GM18502 (cell line): ENCODE results near the gene MORN1.
"Not testable (repeated sequence)": the region's sequence is repeated elsewhere in the genome, so short reads cannot be mapped to it uniquely, and the experiment has no call there.

Experiments
- ATAC-seq: cut with Tn5 transposase; IDR thresholded peaks from one replicate; pipeline ENCODE4 v1.9.1; 2021; ENCODE audit warnings: mild to moderate bottlenecking; ENCODE audit not compliant: unreplicated experiment, poor library complexity

Gene MORN1

GRCh38 chr1:2299131-2299627 is 92.2 kb downstream of the MORN1 start:
- no peak for ATAC-seq

DNA sequence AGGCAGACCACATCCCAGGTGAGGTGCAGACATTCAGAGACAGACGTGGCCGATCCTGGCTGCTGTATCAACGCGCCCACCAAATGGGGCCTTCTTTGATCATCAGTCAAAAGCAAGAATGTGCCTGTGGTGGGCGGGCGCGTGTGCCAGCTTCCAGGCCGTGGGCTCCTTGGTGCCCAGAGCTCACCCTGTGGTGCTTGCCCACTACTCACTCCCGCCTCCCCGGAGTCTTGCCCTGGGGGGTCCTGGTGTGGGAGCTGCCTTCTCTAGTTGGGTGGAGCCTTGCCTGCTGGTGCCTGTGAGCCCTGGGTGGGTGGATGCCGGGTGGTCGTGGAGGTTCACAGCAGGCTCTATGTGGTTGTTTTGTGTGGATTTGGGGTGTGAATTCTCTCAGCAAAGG is 92.7 kb downstream of the MORN1 start:
- no peak for ATAC-seq

DNA sequence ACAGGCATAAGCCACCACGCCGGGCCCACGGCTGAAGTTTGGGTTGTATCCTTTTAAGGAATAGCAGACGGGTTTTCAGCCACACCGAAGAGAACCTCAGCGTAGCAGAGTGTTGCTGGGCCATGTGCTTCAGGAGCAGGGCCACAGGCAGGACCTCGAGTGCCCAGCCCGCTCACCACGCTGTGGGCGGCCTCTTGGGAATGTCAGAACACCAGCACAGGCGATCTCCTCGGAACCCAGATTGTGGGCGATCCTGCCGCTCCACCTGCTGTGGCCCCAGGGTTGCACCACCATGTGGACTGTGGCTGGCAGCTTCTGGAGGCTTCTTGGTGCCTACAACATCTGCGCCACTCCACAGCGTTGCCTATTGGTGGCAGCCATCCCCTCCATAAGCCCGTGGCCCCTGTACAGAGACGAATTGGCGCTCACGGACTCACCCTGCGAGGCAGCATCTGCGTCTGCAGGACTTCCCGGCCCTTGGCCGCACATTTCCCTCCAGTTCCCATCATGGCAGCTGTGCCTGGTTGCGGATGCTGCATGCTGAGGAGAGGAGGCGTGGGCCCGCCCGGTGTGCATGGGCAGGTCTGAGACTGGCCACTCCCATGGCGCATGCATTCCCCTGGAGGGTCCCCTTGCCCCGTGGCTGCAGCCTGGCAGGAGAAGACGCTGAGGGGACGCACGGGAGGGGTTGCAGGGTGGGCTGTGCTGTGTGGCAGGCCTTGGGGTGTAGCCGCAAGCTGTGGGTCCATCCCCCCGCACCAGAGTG is 93.9 kb downstream of the MORN1 start:
- no peak for ATAC-seq

DNA sequence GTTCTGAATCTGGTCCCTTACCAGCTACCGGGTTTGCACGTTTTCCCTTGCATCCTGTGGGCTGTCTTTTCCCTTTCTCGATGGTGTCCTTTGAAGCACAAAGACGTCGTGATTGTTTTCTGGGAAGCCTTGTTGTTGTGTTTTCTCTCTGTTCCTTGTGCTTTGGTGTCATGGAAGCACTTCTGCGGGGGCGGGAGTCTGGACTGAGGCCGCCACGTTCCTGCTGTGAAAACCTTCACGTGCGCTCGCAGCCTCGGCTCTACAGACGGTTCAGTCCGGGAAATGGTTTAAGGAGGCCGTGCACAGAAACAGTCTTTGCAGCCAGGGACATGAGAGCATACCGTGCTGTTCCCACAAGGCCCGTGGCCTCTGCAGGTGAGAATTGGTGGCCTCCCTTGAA is 94.7 kb downstream of the MORN1 start:
- ATAC-seq = no peak

- not testable (repeated sequence) for ATAC-seq
Observed at GRCh38 chr1:2296211-2296610, 95.1 kb downstream of the MORN1 start.

DNA sequence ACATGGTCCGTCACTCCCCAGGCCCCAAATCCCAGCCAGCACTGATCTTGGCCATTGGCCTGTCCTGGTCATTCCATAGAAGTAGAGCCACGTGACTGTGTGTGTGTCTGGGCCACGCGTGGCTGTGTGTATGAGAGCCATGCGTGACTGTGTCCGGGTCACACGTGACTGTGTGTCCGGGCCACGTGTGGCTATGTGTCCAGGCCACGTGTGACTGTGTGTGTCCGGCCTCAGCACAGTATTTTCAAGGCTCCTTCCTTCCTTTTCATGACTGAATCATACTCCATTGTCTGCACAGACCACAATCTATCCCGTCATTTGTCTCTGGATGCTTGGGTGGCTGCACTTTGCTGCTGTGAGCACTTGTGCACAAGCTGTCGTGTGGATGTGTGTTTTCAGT is 95.8 kb downstream of the MORN1 start:
- no peak for ATAC-seq

DNA sequence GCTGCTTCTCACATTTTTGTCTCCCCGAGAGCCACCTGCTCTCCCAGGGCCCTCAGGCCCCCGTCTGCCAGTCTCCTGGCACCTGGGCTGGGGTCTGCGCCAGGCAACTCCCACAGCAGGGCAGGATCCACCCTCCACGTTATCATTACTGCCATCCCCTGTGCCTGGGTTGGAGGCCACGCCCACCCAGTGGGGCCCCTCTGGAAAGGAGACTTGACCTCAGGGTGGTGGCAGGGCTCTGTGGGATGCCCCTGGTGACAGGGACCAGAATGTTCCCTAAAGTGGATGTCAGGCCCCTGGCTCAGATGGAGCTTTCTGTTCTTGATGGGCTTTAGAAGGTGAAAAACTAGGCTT is 96.7 kb downstream of the MORN1 start:
- no peak for ATAC-seq

GRCh38 chr1:2294033-2294724 is 97.2 kb downstream of the MORN1 start:
- ATAC-seq = no peak

DNA sequence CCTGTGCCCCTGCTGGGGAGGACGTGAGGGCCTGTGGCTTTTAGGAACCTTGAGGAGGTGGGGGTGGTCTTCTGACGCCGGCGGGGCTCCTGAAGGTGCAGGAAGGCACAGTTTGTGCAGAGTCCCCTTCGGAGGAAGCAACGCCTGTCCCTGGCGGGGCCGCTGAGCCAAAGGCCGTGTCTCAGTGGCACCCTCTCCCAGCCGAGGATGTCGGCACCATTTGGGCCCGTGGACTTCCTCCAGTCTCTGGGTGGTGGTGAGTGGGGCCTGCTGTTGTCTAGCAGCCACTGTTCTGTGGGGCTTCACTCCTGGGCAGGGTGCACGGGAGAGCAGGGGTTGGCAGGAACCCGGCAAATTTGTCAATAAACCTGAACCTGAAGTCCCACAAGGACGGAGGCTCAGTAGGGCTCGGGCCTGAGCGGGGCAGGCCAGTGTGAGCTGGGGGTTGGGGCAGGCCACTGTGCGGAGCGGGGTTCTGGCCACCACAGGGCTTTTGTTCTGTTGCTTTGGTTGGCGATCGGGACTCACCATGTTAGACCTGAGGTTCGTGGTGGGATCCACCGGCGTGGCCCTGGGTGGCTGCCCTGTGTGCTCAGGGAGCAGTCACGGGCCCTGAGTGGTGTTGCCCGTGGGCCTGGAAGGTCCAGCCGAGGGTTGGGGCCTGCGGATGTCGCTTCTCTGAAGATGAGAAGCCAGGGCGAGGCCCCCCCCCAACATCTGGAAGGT is 98.5 kb downstream of the MORN1 start:
- ATAC-seq = no peak

DNA sequence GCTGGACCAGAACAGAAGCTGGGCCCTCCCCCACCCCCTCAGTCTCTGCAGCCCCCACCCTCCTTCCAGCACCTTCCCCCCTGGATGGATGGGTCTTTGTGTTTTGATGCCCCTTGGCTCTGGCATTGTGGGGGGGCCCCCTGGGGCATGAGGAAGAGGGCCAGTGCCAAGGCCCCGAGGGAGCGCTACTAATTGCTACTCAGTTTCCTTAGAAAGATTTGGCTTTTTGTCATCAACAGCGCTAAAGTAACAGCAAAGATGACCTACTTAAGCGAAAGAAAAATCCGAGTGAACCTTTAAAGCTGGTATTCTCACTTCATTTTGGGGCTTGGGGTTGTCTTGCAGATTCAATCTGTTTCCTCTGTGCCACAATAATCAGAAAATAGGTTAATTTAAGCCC is 99.8 kb downstream of the MORN1 start:
- ATAC-seq = no peak

- peak; percentile 72 for ATAC-seq
Observed at GRCh38 chr1:2290595-2291510, 100.5 kb downstream of the MORN1 start.

DNA sequence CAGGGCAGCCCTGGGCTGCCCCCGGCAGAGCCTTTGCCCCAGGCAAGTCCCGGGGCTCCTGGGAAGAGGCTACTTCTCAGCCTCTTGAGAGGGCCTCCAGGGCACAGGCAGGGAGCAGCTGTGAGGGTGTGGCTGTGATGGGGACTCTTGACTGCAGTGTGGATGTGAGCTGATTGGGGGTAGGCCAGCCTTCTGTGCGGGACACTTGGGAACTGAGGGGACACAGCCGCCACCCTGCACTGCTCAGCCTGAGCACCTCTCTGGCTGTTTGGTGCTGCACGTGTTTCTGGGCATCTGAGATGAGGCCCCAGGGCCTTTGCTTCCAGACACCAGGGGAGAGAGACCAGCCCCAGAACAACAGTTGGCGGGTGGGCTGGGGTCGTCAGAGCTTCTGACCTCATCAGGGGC is 101.2 kb downstream of the MORN1 start:
- ATAC-seq = peak; percentile 36

- ATAC-seq = no peak
Observed at GRCh38 chr1:2289607-2290006, 101.7 kb downstream of the MORN1 start.

DNA sequence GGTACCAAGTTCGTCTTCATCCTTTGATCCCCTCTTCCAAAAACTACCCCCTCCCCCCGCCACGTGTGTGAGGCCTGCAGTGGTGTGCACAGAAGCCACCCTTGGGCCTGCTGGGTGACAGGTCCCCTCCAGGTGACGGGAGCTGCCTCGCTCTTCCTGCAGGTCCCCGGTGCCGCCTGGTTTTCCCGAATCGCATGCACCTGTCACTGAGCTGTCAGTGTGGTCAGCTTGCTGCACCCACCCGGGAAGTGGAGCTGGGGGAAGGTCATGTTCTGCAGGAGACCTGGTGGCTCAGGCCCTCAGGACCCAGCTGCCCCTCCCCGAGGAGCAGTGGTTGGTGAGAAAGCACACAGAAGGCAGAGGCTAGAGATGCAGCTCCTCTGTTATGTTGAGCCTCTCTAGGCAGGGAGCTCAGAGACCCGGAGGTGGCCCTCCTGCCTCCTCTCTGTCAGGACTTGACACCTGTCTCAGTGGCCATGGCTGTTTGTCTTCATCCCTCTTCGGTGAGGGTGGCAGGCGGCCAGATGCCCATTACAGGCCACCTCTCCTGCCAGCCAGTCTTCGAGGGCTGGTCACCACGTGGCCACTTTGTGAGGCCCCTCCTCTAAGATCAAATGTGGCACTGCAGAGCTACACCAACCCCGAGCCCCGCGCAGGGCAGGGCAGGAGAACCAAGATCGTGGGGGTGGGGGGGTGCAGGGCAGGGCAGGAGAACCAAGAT is 102.4 kb downstream of the MORN1 start:
- ATAC-seq = no peak

DNA sequence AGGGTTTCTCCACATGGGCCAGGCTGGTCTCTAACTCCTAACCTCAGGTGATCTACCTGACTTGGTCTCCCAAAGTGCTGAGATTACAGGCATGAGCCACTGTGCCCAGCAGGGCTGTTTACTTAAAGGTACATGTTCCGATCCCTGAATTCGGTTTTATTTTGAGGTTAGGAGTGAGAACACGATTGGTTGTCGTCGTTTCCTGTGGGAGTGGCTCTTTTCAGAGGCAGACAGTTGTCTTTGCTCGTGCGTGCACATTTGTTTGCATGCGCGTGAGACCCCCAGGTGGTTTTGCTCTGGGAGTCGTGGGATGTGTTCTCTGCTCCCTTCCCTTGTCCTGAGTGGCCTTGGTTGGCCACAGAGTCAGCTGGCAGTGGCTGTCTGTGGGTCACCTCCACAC is 103.0 kb downstream of the MORN1 start:
- ATAC-seq = no peak

DNA sequence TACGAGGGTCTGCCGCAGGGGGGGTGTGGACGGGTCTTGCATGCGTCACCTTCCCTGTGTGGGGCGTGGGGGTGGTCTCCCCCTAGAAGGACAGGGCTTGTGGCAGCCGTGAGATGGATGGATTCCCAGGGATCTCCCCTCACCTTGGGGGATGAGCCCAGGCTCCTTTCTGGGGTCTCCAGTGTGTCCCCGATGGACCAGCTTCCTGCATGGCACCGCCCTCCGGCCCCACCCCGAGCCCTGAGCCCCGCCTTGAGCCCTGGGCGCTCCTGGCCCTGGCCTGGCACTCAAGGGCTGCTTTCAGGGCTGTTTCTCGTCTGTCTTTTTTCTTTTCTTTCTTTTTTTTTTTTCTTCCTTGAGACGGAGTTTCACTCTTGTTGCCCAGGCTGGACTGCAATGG is 103.7 kb downstream of the MORN1 start:
- ATAC-seq = no peak

DNA sequence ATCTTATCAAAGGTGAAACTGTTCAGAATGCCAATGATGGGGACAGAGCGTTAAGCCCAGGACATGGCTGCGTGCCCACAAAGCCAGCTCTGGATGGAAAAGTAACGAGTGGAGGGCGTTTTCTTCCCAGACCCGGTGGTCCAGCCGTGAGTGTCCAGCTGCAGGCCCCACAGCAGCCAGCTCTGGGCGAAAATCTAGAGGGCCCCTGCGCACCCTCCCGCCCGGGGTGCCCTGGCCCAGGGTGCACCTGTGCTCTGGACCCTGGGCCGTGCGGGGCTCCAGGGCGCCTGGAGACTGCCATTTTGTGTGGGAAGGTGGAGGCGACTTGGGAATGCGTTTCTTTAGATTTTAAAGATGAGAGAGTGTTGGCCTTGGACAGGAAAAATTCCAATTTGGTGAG is 104.4 kb downstream of the MORN1 start:
- no peak for ATAC-seq

DNA sequence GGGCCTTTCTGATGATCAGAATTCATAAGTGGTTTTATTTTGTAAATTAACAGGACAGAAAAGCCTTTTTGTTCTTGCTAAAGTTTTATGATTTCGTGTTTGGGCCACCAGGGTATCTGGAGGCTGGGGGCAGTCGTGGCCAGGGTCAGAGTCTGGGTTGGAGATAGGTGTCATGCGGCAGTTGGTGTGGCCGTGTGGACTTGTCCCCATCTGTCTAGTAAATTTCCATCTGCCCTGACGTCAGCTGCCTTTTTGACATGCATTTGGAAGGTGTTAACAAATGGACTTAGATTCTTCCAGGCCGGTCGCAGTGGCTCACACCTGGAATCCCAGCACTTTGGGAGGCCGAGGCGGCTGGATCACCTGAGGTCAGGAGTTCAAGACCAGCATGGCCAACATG is 106.4 kb downstream of the MORN1 start:
- no peak for ATAC-seq

DNA sequence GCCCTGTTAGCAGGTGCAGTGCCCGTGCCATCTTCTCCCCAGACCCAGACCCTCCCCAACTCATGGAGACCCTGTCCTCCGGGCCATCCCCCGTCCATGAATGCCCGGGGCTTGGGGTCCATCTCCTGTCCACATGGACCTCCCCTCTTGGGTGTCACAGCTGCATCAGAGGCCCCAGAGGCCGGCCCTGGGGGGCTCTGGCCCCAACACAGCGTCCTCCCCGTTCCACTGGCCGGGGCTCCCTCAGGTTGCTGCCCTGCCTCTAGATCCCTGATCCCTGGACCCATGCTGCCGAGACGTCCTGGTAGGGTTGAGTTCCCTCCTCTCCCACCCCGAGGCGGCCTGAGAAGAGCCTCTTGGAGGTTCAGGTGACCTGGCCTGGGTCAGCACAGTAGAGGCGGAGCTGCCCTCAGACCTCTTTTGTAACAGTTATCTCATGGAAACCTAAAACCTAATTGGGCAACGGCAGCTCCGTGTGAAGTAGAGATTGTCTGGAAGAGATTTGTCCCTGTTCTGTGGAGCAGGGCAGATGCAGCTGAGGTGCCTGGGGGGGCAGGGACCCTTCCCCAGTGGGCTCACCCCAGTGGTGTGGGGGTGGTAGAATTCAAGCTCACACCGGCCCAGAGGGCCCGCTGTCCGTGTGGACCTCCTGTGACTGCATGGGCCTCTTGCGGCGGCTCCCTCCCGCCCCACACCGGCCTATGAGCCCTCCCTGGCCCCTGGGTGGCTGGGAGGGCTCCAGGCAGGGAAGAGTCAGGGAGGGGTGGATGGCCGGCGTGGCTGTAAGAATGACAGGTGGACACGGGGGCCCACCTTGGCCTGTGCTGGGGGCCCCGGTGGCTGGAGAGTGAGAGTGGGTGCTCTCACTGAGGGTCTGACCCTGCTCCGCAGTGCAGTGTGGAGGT is 107.1 kb downstream of the MORN1 start:
- no peak for ATAC-seq
